HCT116 (cell line): ENCODE results near the gene GRIFIN. TPM values are rescaled to one million over a fixed set of nuclear protein-coding genes. Genes with fewer than 3 reads are reported as not detected.

Experiments used
- ATAC-seq: fragments of 200-7000 bp; cut with Tn5 transposase; 2 replicates; pipeline ENCODE4 v1.9.1; 2020; ENCODE audit warnings: mild to moderate bottlenecking, moderate library complexity
- BruUV-seq: library from RNA; stranded (reverse); fragments of 400-500 nt; replicated peaks from 2 replicates; lab custom pipeline; 2021; lab: Mats Ljungman, UMichigan
- CTCF ChIA-PET: fragments of 300-600 bp; sonication (Branson Sonifier 250); formaldehyde crosslinking; loops from one replicate; lab custom pipeline; 2021; ENCODE audit warnings: antibody characterized with exemption; lab: Charles Lee
- POLR2A ChIA-PET: fragments of 300-600, 350-600 bp; sonication (Branson Sonifier 250); formaldehyde crosslinking; loops from one replicate; lab custom pipeline; 2021; ENCODE audit warnings: antibody characterized with exemption; lab: Charles Lee
- RAD21 ChIA-PET, 2 experiments: fragments of 300-600 bp; sonication (Branson Sonifier 250); formaldehyde crosslinking; loops; one replicate each; lab custom pipeline; 2023; ENCODE audit warnings: low total read pairs in 2 of 2; ENCODE audit not compliant: uncharacterized antibody in 2 of 2, unreplicated experiment in 2 of 2, low non-redundant PET in 1 of 2; lab: Charles Lee
- DNase-seq: peaks from one replicate; pipeline ENCODE4 v3.0.0-alpha.2; 2010; ENCODE audit warnings: low read depth, low spot score
- H2AFZ ChIP-seq: fragments of 200-600 bp; shearing (Covaris generic), sonication (generic); 2 replicates; pipeline ENCODE4 v1.6.1; 2017; ENCODE audit warnings: low read depth, mixed run types, mixed read lengths, antibody characterized with exemption, low read length; ENCODE audit not compliant: poor library complexity, severe bottlenecking
- H3K27ac ChIP-seq: 2 replicates; pipeline ENCODE4 v1.5.1; 2012; ENCODE audit warnings: low read depth, low read length
- H3K27me3 ChIP-seq: fragments of 200-600 bp; sonication (generic); 2 replicates; pipeline ENCODE4 v1.6.1; 2016; ENCODE audit warnings: mixed run types, low read length, mixed read lengths; ENCODE audit not compliant: insufficient read depth
- H3K36me3 ChIP-seq, 2 experiments: fragments of 200-500 bp in 1 of 2; fragments of 200-600 bp in 1 of 2; sonication (Bioruptor generic) in 1 of 2; sonication (generic) in 1 of 2; 2 replicates each; pipeline versions ENCODE4 v1.5.1 to v1.6.1; 2014 to 2016; ENCODE audit warnings: low read length in 2 of 2, inconsistent platforms in 1 of 2, mixed read lengths in 1 of 2, mixed run types in 1 of 2; ENCODE audit not compliant: insufficient read depth in 2 of 2, control insufficient read depth in 1 of 2
- H3K4me1 ChIP-seq, 2 experiments: fragments of 200-600 bp in 1 of 2; sonication (generic) in 1 of 2; 2 replicates each; pipeline versions ENCODE4 v1.5.1 to v1.6.1; 2012 to 2017; ENCODE audit warnings: low read length in 2 of 2, inconsistent platforms in 1 of 2, mild to moderate bottlenecking in 1 of 2, mixed read lengths in 1 of 2, mixed run types in 1 of 2, moderate library complexity in 1 of 2; ENCODE audit not compliant: insufficient read depth in 2 of 2, control insufficient read depth in 1 of 2
- H3K4me2 ChIP-seq: fragments of 200-600 bp; sonication (generic); 2 replicates; pipeline ENCODE4 v1.6.1; 2017; ENCODE audit warnings: mixed run types, low read length, mixed read lengths
- H3K4me3 ChIP-seq, 2 experiments: fragments of 200-600 bp in 1 of 2; sonication (generic) in 1 of 2; replicated peaks in 1 of 2; 2 replicates each; pipeline ENCODE4 v1.5.1; 2011 to 2016; ENCODE audit warnings: low read length in 2 of 2, control low read depth in 1 of 2, low read depth in 1 of 2, mild to moderate bottlenecking in 1 of 2, mixed read lengths in 1 of 2, mixed run types in 1 of 2
- H3K79me2 ChIP-seq: fragments of 200-600 bp; sonication (generic); 2 replicates; pipeline ENCODE4 v1.6.1; 2017; ENCODE audit warnings: mild to moderate bottlenecking, mixed run types, low read length, moderate library complexity, mixed read lengths; ENCODE audit not compliant: insufficient read depth
- H3K9ac ChIP-seq: fragments of 200-600 bp; sonication (generic); 2 replicates; pipeline ENCODE4 v1.6.1; 2016; ENCODE audit warnings: low read length, mixed read lengths
- H3K9me2 ChIP-seq: fragments of 200-600 bp; sonication (generic), shearing (Covaris generic); 2 replicates; pipeline ENCODE4 v1.6.1; 2017; ENCODE audit warnings: mixed run types, mild to moderate bottlenecking, moderate library complexity; ENCODE audit not compliant: insufficient read depth
- H3K9me3 ChIP-seq, 2 experiments: fragments of 200-500 bp in 1 of 2; fragments of 200-600 bp in 1 of 2; sonication (Bioruptor generic) in 1 of 2; sonication (generic) in 1 of 2; 2 replicates each; pipeline ENCODE4 v1.6.1; 2014 to 2017; ENCODE audit warnings: low read length in 2 of 2, mixed read lengths in 2 of 2, inconsistent platforms in 1 of 2, low read depth in 1 of 2, mild to moderate bottlenecking in 1 of 2, mixed run types in 1 of 2, moderate library complexity in 1 of 2; ENCODE audit not compliant: control insufficient read depth in 1 of 2, insufficient read depth in 1 of 2
- H4K20me1 ChIP-seq: fragments of 200-600 bp; sonication (generic), shearing (Covaris generic); 2 replicates; pipeline ENCODE4 v1.6.1; 2017; ENCODE audit warnings: mixed run types, mild to moderate bottlenecking, moderate library complexity; ENCODE audit not compliant: insufficient read depth
- CEBPB ChIP-seq: IDR thresholded peaks from 2 replicates; pipeline ENCODE4 v1.6.1; 2012; ENCODE audit warnings: low read depth
- EGR1 ChIP-seq: IDR thresholded peaks from 2 replicates; pipeline ENCODE4 v1.6.1; 2012; ENCODE audit warnings: low read depth
- ELF1 ChIP-seq: IDR thresholded peaks from 2 replicates; pipeline ENCODE4 v1.6.1; 2012; ENCODE audit warnings: low read depth, borderline replicate concordance
- JUND ChIP-seq: IDR thresholded peaks from 2 replicates; pipeline ENCODE4 v1.6.1; 2012
- POLR2A ChIP-seq: IDR thresholded peaks from 2 replicates; pipeline ENCODE4 v1.7.0; 2011; ENCODE audit warnings: borderline replicate concordance; ENCODE audit not compliant: insufficient read depth, insufficient read length; ENCODE audit errors: extremely low read depth
- SIN3A ChIP-seq: IDR thresholded peaks from 2 replicates; pipeline ENCODE4 v1.6.1; 2012; ENCODE audit warnings: low read depth
- SP1 ChIP-seq: IDR thresholded peaks from 2 replicates; pipeline ENCODE4 v1.6.1; 2012; ENCODE audit warnings: low read depth
- SRF ChIP-seq: IDR thresholded peaks from 2 replicates; pipeline ENCODE4 v1.6.1; 2012; ENCODE audit warnings: low read depth
- TCF7L2 ChIP-seq: IDR thresholded peaks from 2 replicates; pipeline ENCODE4 v1.7.0; 2011; ENCODE audit warnings: borderline replicate concordance, inconsistent platforms; ENCODE audit not compliant: insufficient read depth, insufficient read length; ENCODE audit errors: extremely low read depth
- YY1 ChIP-seq: IDR thresholded peaks from 2 replicates; pipeline ENCODE4 v1.6.1; 2011; ENCODE audit warnings: low read length, low read depth, moderate library complexity, mild to moderate bottlenecking; ENCODE audit not compliant: insufficient replicate concordance; ENCODE audit errors: extremely low read depth
- ZBTB33 ChIP-seq: IDR thresholded peaks from 2 replicates; pipeline ENCODE4 v1.6.1; 2011; ENCODE audit warnings: mild to moderate bottlenecking, low read length, moderate library complexity; ENCODE audit not compliant: insufficient replicate concordance; ENCODE audit errors: extremely low read depth
- ZFX ChIP-seq: fragments of 450-650 bp; IDR thresholded peaks from 2 replicates; pipeline ENCODE4 v1.6.1; 2017
- ZNF274 ChIP-seq: fragments of 200-500 bp; sonication (Bioruptor generic); IDR thresholded peaks from 2 replicates; pipeline ENCODE4 v1.6.1; 2014; ENCODE audit warnings: mild to moderate bottlenecking, low read depth, low read length, inconsistent platforms
- intact Hi-C: fragments of 100-400 bp; cut with micrococcal nuclease; formaldehyde crosslinking; loops from 2 replicates; pipeline ENCODE4 v1.10.0; 2022
- total RNA-seq: library from RNA; stranded (reverse); gene quantifications from one replicate; pipeline ENCODE4 v1.2.1, GENCODE V29; 2021; ENCODE audit not compliant: unreplicated experiment
- TF ChIP-seq, protein P1 (sequence below): IDR thresholded peaks from 2 replicates; pipeline ENCODE4 v1.6.1; 2012
- TF ChIP-seq, protein P2 (sequence below): IDR thresholded peaks from 2 replicates; pipeline ENCODE4 v1.6.1; 2012; ENCODE audit warnings: low read depth

Gene GRIFIN
- total RNA-seq, 1 experiment from 2014 or later: not detected

DNA sequence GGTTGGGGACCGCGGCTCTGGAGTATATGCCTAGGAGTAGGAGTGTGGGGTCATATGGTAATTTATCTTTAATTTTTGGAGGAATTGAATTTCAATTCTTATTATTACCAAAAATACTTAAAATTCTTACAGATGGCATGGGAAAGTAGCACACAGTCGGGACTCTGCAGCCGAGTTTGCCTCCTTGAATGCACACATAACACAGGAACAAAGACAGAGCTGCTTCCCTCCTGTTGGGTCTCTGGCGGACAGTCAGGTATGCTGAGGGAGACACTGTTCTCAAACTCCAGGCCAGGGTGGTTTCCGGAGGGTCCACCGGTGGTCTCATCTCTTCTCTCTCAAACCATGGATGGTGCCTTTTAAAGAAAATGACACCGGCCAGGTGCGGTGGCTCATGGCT lies 32.7 kb downstream of the GRIFIN start:
- DNase-seq (no peak), ATAC-seq (no peak)
- Histone ChIP-seq H3K79me2 (no peaks in the 10 kb centered on the region), H3K4me1 (peaks cover 0 to 3% of the 10 kb centered on the region in 2 experiments; a peak in 1 of 4 replicates), H4K20me1 (no peaks in the 10 kb centered on the region), H3K27ac (no peak overlapping the region), H3K9me2 (no peaks in the 10 kb centered on the region), H3K9me3 (no peaks in the 10 kb centered on the region), H3K36me3 (no peaks in the 10 kb centered on the region), H3K4me3 (no peak overlapping the region), H3K27me3 (no peaks in the 10 kb centered on the region), H3K9ac (no peak overlapping the region), H2AFZ (no peak overlapping the region), H3K4me2 (no peak overlapping the region)
- no peak for TF ChIP-seq JUND
- TF ChIP-seq CEBPB: no peak
- no peak for TF ChIP-seq TCF7L2
- no peak for TF ChIP-seq ELF1
- TF ChIP-seq EGR1: no peak
- TF ChIP-seq ZBTB33: no peak
- TF ChIP-seq POLR2A: no peak
- no peak for TF ChIP-seq YY1
- TF ChIP-seq SRF: no peak
- no peak for TF ChIP-seq ZNF274
- TF ChIP-seq SP1: no peak
- no peak for TF ChIP-seq ZFX
- TF ChIP-seq, protein P1, sequence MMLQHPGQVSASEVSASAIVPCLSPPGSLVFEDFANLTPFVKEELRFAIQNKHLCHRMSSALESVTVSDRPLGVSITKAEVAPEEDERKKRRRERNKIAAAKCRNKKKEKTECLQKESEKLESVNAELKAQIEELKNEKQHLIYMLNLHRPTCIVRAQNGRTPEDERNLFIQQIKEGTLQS: no peak
- TF ChIP-seq, protein P2, sequence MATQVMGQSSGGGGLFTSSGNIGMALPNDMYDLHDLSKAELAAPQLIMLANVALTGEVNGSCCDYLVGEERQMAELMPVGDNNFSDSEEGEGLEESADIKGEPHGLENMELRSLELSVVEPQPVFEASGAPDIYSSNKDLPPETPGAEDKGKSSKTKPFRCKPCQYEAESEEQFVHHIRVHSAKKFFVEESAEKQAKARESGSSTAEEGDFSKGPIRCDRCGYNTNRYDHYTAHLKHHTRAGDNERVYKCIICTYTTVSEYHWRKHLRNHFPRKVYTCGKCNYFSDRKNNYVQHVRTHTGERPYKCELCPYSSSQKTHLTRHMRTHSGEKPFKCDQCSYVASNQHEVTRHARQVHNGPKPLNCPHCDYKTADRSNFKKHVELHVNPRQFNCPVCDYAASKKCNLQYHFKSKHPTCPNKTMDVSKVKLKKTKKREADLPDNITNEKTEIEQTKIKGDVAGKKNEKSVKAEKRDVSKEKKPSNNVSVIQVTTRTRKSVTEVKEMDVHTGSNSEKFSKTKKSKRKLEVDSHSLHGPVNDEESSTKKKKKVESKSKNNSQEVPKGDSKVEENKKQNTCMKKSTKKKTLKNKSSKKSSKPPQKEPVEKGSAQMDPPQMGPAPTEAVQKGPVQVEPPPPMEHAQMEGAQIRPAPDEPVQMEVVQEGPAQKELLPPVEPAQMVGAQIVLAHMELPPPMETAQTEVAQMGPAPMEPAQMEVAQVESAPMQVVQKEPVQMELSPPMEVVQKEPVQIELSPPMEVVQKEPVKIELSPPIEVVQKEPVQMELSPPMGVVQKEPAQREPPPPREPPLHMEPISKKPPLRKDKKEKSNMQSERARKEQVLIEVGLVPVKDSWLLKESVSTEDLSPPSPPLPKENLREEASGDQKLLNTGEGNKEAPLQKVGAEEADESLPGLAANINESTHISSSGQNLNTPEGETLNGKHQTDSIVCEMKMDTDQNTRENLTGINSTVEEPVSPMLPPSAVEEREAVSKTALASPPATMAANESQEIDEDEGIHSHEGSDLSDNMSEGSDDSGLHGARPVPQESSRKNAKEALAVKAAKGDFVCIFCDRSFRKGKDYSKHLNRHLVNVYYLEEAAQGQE: no peak
- TF ChIP-seq SIN3A: no peak
- POLR2A ChIA-PET: no interaction called here
- no TSS peak for BruUV-seq
- CTCF ChIA-PET: no interaction called here
- intact Hi-C loops: no loop called here
- RAD21 ChIA-PET: no interaction called here
